ENCODE data around the gene ANAPC15. TPM values are rescaled to one million over a fixed set of nuclear protein-coding genes. Genes with fewer than 3 reads are reported as not detected.
"Not testable (repeated sequence)": the region's sequence is repeated elsewhere in the genome, so short reads cannot be mapped to it uniquely, and the experiment has no call there.

Gene ANAPC15
- total RNA-seq, 4 donors from 2014 or later, result 21.2 to 39.3 (median 32.4) TPM

GRCh38 chr11:72135891-72136683 lies 23.6 kb upstream of the ANAPC15 start:
- H3K27me3 ChIP-seq, result no peaks in the 10 kb centered on the region
- TF ChIP-seq, protein P1, sequence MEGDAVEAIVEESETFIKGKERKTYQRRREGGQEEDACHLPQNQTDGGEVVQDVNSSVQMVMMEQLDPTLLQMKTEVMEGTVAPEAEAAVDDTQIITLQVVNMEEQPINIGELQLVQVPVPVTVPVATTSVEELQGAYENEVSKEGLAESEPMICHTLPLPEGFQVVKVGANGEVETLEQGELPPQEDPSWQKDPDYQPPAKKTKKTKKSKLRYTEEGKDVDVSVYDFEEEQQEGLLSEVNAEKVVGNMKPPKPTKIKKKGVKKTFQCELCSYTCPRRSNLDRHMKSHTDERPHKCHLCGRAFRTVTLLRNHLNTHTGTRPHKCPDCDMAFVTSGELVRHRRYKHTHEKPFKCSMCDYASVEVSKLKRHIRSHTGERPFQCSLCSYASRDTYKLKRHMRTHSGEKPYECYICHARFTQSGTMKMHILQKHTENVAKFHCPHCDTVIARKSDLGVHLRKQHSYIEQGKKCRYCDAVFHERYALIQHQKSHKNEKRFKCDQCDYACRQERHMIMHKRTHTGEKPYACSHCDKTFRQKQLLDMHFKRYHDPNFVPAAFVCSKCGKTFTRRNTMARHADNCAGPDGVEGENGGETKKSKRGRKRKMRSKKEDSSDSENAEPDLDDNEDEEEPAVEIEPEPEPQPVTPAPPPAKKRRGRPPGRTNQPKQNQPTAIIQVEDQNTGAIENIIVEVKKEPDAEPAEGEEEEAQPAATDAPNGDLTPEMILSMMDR (IDR thresholded peaks at IDR 0.05 in 4 of 5, conservative IDR thresholded peaks at IDR 0.05 in 1 of 5), result no peak
- TF ChIP-seq POLR2A (IDR thresholded peaks at IDR 0.05), result no peak
- DNase-seq (no peak), ATAC-seq (no peak)
- H3K4me1 ChIP-seq, result no peaks in the 10 kb centered on the region
- no peaks in the 10 kb centered on the region for H3K9me3 ChIP-seq
- intact Hi-C loops (cut with DNase I; ENCODE audit: low total_unique reads), result no loop called here
- no peaks in the 10 kb centered on the region for H3K36me3 ChIP-seq
- in situ Hi-C loops (cut with MboI; ENCODE audit: low sequenced_read_pairs in 4 of 4), result no loop called here
- H3K4me3 ChIP-seq, result no peak overlapping the region
- H3K27ac ChIP-seq, result no peak overlapping the region

DNA sequence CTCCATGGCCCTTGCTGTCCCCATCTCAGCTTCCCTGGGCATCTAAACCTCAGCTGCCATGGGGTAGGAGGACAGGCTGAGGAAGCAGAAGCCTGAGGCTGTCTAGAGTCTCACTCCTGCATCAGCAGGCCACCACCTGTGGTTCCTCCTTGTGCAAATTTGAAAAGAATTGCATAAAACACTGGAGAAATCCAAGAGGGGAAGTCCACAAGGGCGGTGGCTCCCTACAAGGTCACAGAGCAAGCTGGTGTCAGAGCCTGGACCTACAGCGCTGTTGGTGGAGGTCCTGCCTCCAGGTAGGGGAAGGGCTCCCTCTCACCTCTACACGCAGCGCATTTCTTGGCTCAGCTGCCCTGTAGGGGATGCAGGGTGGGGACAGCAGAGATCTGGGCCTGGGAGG lies 23.0 kb upstream of the ANAPC15 start, which contains the start of gene FOLR3:
TSS of gene FOLR3 (plus strand) at position 253 of the 400 bp plus-strand sequence. CDS start 228 bp downstream, outside the sequence.
- DNase-seq; H3K27me3 ChIP-seq; H3K9me3 ChIP-seq; H3K4me1 ChIP-seq; H3K27ac ChIP-seq; in situ Hi-C loops (cut with MboI; ENCODE audit: low sequenced_read_pairs in 4 of 4); H3K36me3 ChIP-seq; intact Hi-C loops (cut with DNase I; ENCODE audit: low total_unique reads); H3K4me3 ChIP-seq; ATAC-seq: not testable (repeated sequence)

- no peak for ATAC-seq
- Histone ChIP-seq H3K9me3 (no peaks in the 10 kb centered on the region), H3K4me1 (no peaks in the 10 kb centered on the region), H3K4me3 (no peak overlapping the region), H3K27ac (no peak overlapping the region), H3K36me3 (no peaks in the 10 kb centered on the region), H3K27me3 (no peaks in the 10 kb centered on the region)
- DNase-seq, result no peak
- intact Hi-C loops (cut with DNase I; ENCODE audit: low total_unique reads), result no loop called here
- no peak for TF ChIP-seq POLR2A (IDR thresholded peaks at IDR 0.05)
- TF ChIP-seq, protein P1 (IDR thresholded peaks at IDR 0.05 in 4 of 5, conservative IDR thresholded peaks at IDR 0.05 in 1 of 5), result no peak
- in situ Hi-C loops (cut with MboI; ENCODE audit: low sequenced_read_pairs in 4 of 4), result no loop called here
Observed at GRCh38 chr11:72132646-72133045, 20.2 kb upstream of the ANAPC15 start.

DNA sequence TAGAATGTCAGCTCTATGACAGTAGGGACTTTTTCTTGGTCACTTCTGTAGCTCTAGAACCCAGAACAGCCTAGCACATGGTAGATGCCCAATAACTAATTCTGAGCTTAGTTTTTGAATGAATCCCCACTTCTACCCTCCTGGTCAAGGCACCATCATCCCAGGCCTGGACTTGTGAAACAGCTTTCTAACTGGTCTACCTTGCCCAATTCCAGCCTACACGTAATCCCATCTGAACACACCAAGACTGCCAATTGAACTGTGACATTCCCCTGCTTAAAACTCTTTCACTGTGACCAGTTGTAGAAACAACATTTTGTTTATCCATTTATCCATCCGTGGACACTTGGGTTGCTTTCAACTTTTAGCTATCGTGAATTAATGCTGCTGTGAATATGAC lies 16.9 kb upstream of the ANAPC15 start:
- in situ Hi-C loops (cut with MboI; ENCODE audit: low sequenced_read_pairs in 4 of 4), result no loop called here
- ATAC-seq (no peak), DNase-seq (no peak)

DNA sequence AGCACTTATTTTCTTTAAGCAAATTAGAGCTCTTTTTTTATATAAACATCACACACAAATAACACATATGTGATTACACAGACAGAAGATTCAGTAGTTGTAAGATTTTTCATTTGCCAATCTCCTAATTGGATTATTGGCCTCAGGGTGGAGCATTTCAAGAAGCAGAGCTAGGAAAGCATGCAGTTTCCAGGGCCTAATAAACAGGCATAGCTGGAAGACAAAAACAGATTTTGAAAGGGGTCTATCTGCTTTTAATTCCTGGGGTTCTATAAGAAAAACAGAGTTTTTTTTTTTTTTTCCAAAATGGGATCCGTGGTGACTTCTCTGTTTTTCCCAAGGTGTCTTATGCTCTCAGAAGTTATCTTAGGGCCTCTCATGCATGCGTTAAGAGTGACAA lies 15.4 kb upstream of the ANAPC15 start:
- no peak for DNase-seq
- in situ Hi-C loops (cut with MboI; ENCODE audit: low sequenced_read_pairs in 4 of 4) (no loop called here), intact Hi-C loops (cut with DNase I; ENCODE audit: low total_unique reads) (no loop called here)
- Histone ChIP-seq H3K27me3 (no peaks in the 10 kb centered on the region), H3K4me1 (no peaks in the 10 kb centered on the region), H3K27ac (no peak overlapping the region), H3K4me3 (no peak overlapping the region), H3K36me3 (no peaks in the 10 kb centered on the region), H3K9me3 (no peaks in the 10 kb centered on the region)
- TF ChIP-seq, protein P1 (IDR thresholded peaks at IDR 0.05 in 4 of 5, conservative IDR thresholded peaks at IDR 0.05 in 1 of 5), result no peak
- TF ChIP-seq POLR2A (IDR thresholded peaks at IDR 0.05), result no peak
- ATAC-seq, result no peak

More for the DNA sequence above, 16.9 kb upstream of the ANAPC15 start:
- Histone ChIP-seq H3K4me3 (no peak overlapping the region), H3K27ac (no peak overlapping the region), H3K36me3 (no peaks in the 10 kb centered on the region), H3K4me1 (no peaks in the 10 kb centered on the region), H3K9me3 (no peaks in the 10 kb centered on the region), H3K27me3 (no peaks in the 10 kb centered on the region)
- intact Hi-C loops (cut with DNase I; ENCODE audit: low total_unique reads), result no loop called here
- no peak for TF ChIP-seq POLR2A (IDR thresholded peaks at IDR 0.05)
- TF ChIP-seq, protein P1 (IDR thresholded peaks at IDR 0.05 in 4 of 5, conservative IDR thresholded peaks at IDR 0.05 in 1 of 5), result no peak
